Measurements from ENCODE around the gene SPATA31C1. TPM values are rescaled to one million over a fixed set of nuclear protein-coding genes. Genes with fewer than 3 reads are reported as not detected.
"Not testable (repeated sequence)": the region's sequence is repeated elsewhere in the genome, so short reads cannot be mapped to it uniquely, and the experiment has no call there.

Gene SPATA31C1
- total RNA-seq, 2 experiments from 2014 or later: not detected

- POLR2A ChIA-PET: no interaction called here
- TF ChIP-seq CTCF (conservative IDR thresholded peaks at IDR 0.05; ENCODE audit: low read length): no peak
- no peak for TF ChIP-seq EZH2phosphoT487 (IDR thresholded peaks at IDR 0.05; ENCODE audit: borderline replicate concordance, low read depth, low read length)
- Histone ChIP-seq H3K4me1 (ENCODE audit: insufficient read depth, low read length, poor library complexity, severe bottlenecking) (no peaks in the 10 kb centered on the region), H3K9me3 (ENCODE audit: low read length) (no peaks in the 10 kb centered on the region), H3K36me3 (ENCODE audit: insufficient read depth, low read length) (no peaks in the 10 kb centered on the region), H2AFZ (ENCODE audit: low read length) (no peak overlapping the region), H3K4me2 (ENCODE audit: low read length) (no peak overlapping the region), H3K4me3 (ENCODE audit: low read depth, low read length, poor library complexity, severe bottlenecking) (no peak overlapping the region), H4K20me1 (ENCODE audit: insufficient read depth, low read length) (no peaks in the 10 kb centered on the region), H3K27ac (ENCODE audit: low read depth, low read length, poor library complexity, severe bottlenecking) (no peak overlapping the region), H3K9me2 (ENCODE audit: insufficient read depth, low read length) (no peaks in the 10 kb centered on the region), H3K79me2 (ENCODE audit: insufficient read depth, low read depth, low read length) (no peaks in the 10 kb centered on the region)
- no TSS peak for BruUV-seq (replicated peaks)
- no peak for DNase-seq (ENCODE audit: low spot score)
- intact Hi-C loops (cut with micrococcal nuclease; ENCODE audit: unreplicated experiment): no loop called here
- CTCF ChIA-PET (ENCODE audit: unreplicated experiment): no interaction called here
These were observed 20.9 kb upstream of the SPATA31C1 start for GRCh38 chr9:87896891-87897290.

DNA sequence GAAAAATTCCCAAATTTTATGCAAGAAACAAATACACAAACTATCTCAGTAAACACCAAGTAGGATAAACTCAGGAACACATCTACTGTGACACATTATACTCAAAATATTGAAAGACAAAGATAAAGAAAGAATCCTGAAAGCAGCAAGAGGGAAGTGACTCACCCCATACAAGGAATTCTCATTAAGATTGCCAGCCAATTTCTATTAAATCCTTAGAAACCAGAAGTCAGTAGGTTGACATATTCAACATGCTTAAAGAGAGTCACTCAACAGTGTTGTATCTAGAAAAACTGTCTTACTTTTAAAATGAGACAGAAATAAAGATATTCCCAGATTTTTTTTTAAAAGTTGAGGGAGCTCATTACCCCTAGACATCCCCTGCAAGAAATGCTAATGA lies 19.6 kb upstream of the SPATA31C1 start:
- DNase-seq (ENCODE audit: low spot score): no peak
- H3K4me1 ChIP-seq (ENCODE audit: insufficient read depth, low read length, poor library complexity, severe bottlenecking): no peaks in the 10 kb centered on the region
- ChIA-PET CTCF (ENCODE audit: unreplicated experiment) (no interaction called here), POLR2A (interaction anchor here (0.6 kb wide), 1 partner anchor 397 kb away, joined by 4 read pairs; no protein-coding TSS in a partner anchor)
- TF ChIP-seq EZH2phosphoT487 (IDR thresholded peaks at IDR 0.05; ENCODE audit: borderline replicate concordance, low read depth, low read length) (no peak), CTCF (conservative IDR thresholded peaks at IDR 0.05; ENCODE audit: low read length) (no peak)
- no peak overlapping the region for H3K4me2 ChIP-seq (ENCODE audit: low read length)
- H3K27ac ChIP-seq (ENCODE audit: low read depth, low read length, poor library complexity, severe bottlenecking): no peak overlapping the region
- no peaks in the 10 kb centered on the region for H4K20me1 ChIP-seq (ENCODE audit: insufficient read depth, low read length)
- no TSS peak for BruUV-seq (replicated peaks)
- no peaks in the 10 kb centered on the region for H3K9me3 ChIP-seq (ENCODE audit: low read length)
- H3K79me2 ChIP-seq (ENCODE audit: insufficient read depth, low read depth, low read length): no peaks in the 10 kb centered on the region
- no peaks in the 10 kb centered on the region for H3K36me3 ChIP-seq (ENCODE audit: insufficient read depth, low read length)
- H2AFZ ChIP-seq (ENCODE audit: low read length): no peak overlapping the region
- intact Hi-C loops (cut with micrococcal nuclease; ENCODE audit: unreplicated experiment): no loop called here
- no peaks in the 10 kb centered on the region for H3K9me2 ChIP-seq (ENCODE audit: insufficient read depth, low read length)
- no peak overlapping the region for H3K4me3 ChIP-seq (ENCODE audit: low read depth, low read length, poor library complexity, severe bottlenecking)

GRCh38 chr9:87902371-87902770 lies 15.4 kb upstream of the SPATA31C1 start:
- H3K9me3 ChIP-seq (ENCODE audit: low read length); H3K4me2 ChIP-seq (ENCODE audit: low read length); CTCF ChIA-PET (ENCODE audit: unreplicated experiment); H3K79me2 ChIP-seq (ENCODE audit: insufficient read depth, low read depth, low read length); BruUV-seq (replicated peaks); H3K27ac ChIP-seq (ENCODE audit: low read depth, low read length, poor library complexity, severe bottlenecking); H4K20me1 ChIP-seq (ENCODE audit: insufficient read depth, low read length); H3K4me1 ChIP-seq (ENCODE audit: insufficient read depth, low read length, poor library complexity, severe bottlenecking); POLR2A ChIA-PET; H3K9me2 ChIP-seq (ENCODE audit: insufficient read depth, low read length); intact Hi-C loops (cut with micrococcal nuclease; ENCODE audit: unreplicated experiment); DNase-seq (ENCODE audit: low spot score); H2AFZ ChIP-seq (ENCODE audit: low read length); H3K36me3 ChIP-seq (ENCODE audit: insufficient read depth, low read length); H3K4me3 ChIP-seq (ENCODE audit: low read depth, low read length, poor library complexity, severe bottlenecking): not testable (repeated sequence)
